ENCODE data around the gene ITPR1.
A peak's percentile ranks its signal among the peaks of the same experiment; 100 is the strongest.

ITPR1 gene

GRCh38 chr3:4776399-4776979 is 283.3 kb downstream of the ITPR1 start:
- no peak overlapping the region for H3K4me3 ChIP-seq (ENCODE audit: control insufficient read depth, low read depth, low read length)
- no peak for TF ChIP-seq CTCF (conservative IDR thresholded peaks at IDR 0.05; ENCODE audit: control insufficient read depth, insufficient read depth, low read depth, low read length)
- DNase-seq (ENCODE audit: low read depth) = no peak

GRCh38 chr3:4776980-4777581 is 283.9 kb downstream of the ITPR1 start:
- no peak for TF ChIP-seq CTCF (conservative IDR thresholded peaks at IDR 0.05; ENCODE audit: control insufficient read depth, insufficient read depth, low read depth, low read length)
- no peak overlapping the region for H3K4me3 ChIP-seq (ENCODE audit: control insufficient read depth, low read depth, low read length)
- DNase-seq (ENCODE audit: low read depth) = peak; percentile 90

- no peak for DNase-seq (ENCODE audit: low read depth)
- no peak overlapping the region for H3K4me3 ChIP-seq (ENCODE audit: control insufficient read depth, low read depth, low read length)
- TF ChIP-seq CTCF (conservative IDR thresholded peaks at IDR 0.05; ENCODE audit: control insufficient read depth, insufficient read depth, low read depth, low read length) = no peak
Observed at GRCh38 chr3:4778119-4778518, 285.0 kb downstream of the ITPR1 start.

- DNase-seq (ENCODE audit: low read depth) = no peak
- no peak overlapping the region for H3K4me3 ChIP-seq (ENCODE audit: control insufficient read depth, low read depth, low read length)
Observed at GRCh38 chr3:4778740-4779139, 285.6 kb downstream of the ITPR1 start.

GRCh38 chr3:4780545-4780957 is 287.4 kb downstream of the ITPR1 start:
- no peak for DNase-seq (ENCODE audit: low read depth)
- no peak overlapping the region for H3K4me3 ChIP-seq (ENCODE audit: control insufficient read depth, low read depth, low read length)
- TF ChIP-seq CTCF (conservative IDR thresholded peaks at IDR 0.05; ENCODE audit: control insufficient read depth, insufficient read depth, low read depth, low read length) = no peak

More at GRCh38 chr3:4778740-4779139, 285.6 kb downstream of the ITPR1 start:
- no peak for TF ChIP-seq CTCF (conservative IDR thresholded peaks at IDR 0.05; ENCODE audit: control insufficient read depth, insufficient read depth, low read depth, low read length)

- H3K4me3 ChIP-seq (ENCODE audit: control insufficient read depth, low read depth, low read length) = no peak overlapping the region
- no peak for TF ChIP-seq CTCF (conservative IDR thresholded peaks at IDR 0.05; ENCODE audit: control insufficient read depth, insufficient read depth, low read depth, low read length)
- DNase-seq (ENCODE audit: low read depth) = no peak
Observed at GRCh38 chr3:4782095-4782494, 288.9 kb downstream of the ITPR1 start.
